GM20000 (cell line): ENCODE results near the gene PDZD8.

Experiments
- DNase-seq: peaks from one replicate; pipeline ENCODE4 v3.0.0; 2012; ENCODE audit warnings: low spot score
- CTCF ChIP-seq: IDR thresholded peaks from 2 replicates; pipeline ENCODE4 v1.5.1; 2012; ENCODE audit warnings: mild to moderate bottlenecking, control low read depth; ENCODE audit errors: extremely low read depth, missing control alignments

Gene PDZD8

DNA sequence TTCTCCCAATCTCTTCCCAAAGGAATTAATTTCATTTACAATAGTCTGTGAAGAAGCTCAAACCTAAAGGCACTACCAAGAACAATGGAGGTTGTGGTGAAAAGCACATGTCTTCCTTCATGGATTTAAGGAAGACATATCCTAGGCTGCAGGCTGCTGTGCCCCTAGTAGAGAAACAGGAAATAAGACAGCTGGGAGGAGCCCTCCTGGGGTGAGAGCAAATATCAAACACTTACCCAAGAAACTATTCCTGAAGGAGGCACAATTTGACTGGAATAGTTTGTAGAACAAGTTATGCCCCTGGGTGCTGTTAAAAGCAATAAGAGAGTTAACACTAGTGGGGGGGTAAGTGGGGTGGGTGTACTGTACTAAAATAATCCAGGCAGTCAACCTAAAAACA is 30.1 kb downstream of the PDZD8 start:
- TF ChIP-seq CTCF = no peak
- no peak for DNase-seq

DNA sequence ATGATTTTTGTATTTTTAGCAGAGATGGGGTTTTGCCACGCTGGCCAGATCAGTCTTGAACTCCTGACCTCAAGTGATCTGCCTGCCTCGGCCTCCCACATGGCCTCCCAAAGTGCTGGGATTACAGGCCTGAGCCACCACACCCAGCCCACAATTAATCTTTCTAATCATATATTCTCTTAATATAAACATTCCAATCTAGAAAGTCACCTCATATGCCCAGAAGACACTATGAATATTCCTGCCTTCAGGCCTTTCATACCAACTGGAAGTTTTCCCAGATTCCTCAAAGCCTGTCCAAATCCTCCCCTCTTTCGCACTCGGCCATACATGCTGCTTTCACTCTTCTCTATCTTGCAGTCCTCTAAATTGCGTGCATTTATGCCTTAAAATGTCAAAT is 32.6 kb downstream of the PDZD8 start:
- TF ChIP-seq CTCF = no peak
- no peak for DNase-seq

DNA sequence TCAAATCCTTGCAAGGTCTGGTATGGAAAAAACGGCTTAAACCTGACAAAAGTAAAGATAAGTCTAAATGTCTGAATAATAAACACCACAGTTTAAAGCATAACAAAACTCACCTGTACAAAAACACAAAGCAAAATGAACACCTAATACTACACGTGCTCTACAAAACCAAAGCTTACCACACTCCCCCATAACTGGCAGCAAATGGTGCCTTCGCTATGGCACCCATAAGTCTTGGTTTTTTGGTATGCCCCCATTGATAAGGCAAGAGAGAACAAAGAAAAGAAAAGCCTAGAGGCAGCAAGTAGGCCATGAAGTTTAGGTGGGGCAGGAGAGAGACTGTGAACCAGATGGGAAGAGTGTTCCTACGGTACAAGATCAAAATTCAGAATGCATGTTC is 34.2 kb downstream of the PDZD8 start:
- no peak for DNase-seq
- TF ChIP-seq CTCF = no peak

- DNase-seq = no peak
Measured at GRCh38 chr10:117339979-117340378, 35.3 kb downstream of the PDZD8 start.

GRCh38 chr10:117339578-117339977 is 35.7 kb downstream of the PDZD8 start:
- DNase-seq = no peak
- TF ChIP-seq CTCF = no peak

More at GRCh38 chr10:117339979-117340378, 35.3 kb downstream of the PDZD8 start:
- no peak for TF ChIP-seq CTCF

DNA sequence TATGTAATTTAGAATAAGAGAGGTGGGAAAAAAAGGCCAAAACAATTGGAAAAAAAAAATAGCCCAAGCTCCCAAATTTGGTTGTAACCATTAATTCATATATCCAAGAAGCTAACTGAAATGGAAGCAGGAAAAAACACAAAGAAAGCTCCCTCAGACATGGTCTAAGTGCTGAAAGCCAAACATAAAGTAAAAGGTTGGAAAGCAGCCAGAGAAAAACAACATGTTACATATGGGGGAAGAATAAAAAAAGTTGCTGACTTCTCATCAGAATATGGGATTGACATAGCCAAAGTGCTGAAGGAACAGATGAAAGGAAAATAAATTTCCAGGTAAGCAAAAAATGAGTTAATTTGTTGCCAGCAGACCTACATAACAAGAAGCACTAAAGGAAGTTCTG is 40.3 kb downstream of the PDZD8 start:
- no peak for DNase-seq
- TF ChIP-seq CTCF = no peak

GRCh38 chr10:117334066-117334465 is 41.2 kb downstream of the PDZD8 start:
- TF ChIP-seq CTCF = no peak
- no peak for DNase-seq
